B cell (primary cell): ENCODE data around the gene KRTAP9-8.

Experiments used
- EZH2 ChIP-seq: IDR thresholded peaks from 2 replicates; pipeline ENCODE4 v1.6.1; 2012; ENCODE audit warnings: borderline replicate concordance, low read depth, mild to moderate bottlenecking, moderate library complexity, low read length; ENCODE audit not compliant: insufficient read depth, poor library complexity, severe bottlenecking
- TF ChIP-seq, protein P1 (sequence below): fragments of 200-600 bp; IDR thresholded peaks from one replicate; pipeline ENCODE4 v1.8.0; 2022; ENCODE audit warnings: antibody characterized with exemption, mild to moderate bottlenecking

DNA sequence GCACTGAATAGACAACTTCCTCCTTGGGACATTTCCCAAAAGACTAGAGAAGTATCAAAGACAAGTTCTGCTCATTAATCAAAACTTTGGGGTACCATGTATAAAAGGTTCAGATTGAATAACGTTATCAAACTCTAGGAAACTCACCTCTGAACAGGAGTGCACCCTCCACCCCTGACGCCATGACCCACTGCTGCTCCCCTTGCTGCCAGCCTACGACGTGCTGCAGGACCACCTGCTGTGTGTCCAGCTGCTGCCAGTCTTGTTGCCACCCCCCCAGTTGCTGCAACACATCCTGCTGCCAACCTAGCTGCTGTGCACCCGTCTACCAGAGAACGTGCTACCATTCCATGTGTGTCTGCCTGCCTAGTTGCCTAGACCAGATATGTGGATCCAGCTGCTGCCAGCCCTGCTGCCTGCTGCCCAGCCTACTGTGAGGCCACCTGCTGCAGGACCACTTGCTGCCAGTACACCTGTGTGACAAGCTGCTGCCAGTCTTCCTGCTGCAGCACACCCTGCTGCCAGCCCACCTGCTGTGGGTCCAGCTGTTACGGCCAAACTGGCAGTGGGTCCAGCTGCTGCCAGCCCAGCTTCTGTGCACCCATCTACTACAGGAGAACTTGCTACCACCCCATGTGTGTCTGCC, 25.2 kb upstream of the KRTAP9-8 start:
- TF ChIP-seq, protein P1, sequence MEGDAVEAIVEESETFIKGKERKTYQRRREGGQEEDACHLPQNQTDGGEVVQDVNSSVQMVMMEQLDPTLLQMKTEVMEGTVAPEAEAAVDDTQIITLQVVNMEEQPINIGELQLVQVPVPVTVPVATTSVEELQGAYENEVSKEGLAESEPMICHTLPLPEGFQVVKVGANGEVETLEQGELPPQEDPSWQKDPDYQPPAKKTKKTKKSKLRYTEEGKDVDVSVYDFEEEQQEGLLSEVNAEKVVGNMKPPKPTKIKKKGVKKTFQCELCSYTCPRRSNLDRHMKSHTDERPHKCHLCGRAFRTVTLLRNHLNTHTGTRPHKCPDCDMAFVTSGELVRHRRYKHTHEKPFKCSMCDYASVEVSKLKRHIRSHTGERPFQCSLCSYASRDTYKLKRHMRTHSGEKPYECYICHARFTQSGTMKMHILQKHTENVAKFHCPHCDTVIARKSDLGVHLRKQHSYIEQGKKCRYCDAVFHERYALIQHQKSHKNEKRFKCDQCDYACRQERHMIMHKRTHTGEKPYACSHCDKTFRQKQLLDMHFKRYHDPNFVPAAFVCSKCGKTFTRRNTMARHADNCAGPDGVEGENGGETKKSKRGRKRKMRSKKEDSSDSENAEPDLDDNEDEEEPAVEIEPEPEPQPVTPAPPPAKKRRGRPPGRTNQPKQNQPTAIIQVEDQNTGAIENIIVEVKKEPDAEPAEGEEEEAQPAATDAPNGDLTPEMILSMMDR = no peak
- TF ChIP-seq EZH2 = no peak
